Measurements from ENCODE around the gene SAYSD1. TPM values are rescaled to one million over a fixed set of nuclear protein-coding genes. Genes with fewer than 3 reads are reported as not detected.

Gene SAYSD1
- total RNA-seq, 1 experiment from 2014 or later, result 12.2 TPM

- Histone ChIP-seq H3K36me3 (ENCODE audit: low read depth, low read length) (no peaks in the 10 kb centered on the region), H3K9ac (ENCODE audit: low read length) (no peak overlapping the region), H3K4me1 (ENCODE audit: insufficient read depth, low read length) (no peaks in the 10 kb centered on the region), H4K20me1 (ENCODE audit: low read length) (no peaks in the 10 kb centered on the region), H2AFZ (ENCODE audit: low read length) (no peak overlapping the region), H3K4me2 (ENCODE audit: low read length) (no peak overlapping the region), H3K4me3 (ENCODE audit: low read length) (no peak overlapping the region), H3K9me3 (ENCODE audit: low read length) (no peaks in the 10 kb centered on the region), H3K79me2 (ENCODE audit: low read length) (no peaks in the 10 kb centered on the region), H3K27ac (ENCODE audit: low read length) (no peak overlapping the region), H3K27me3 (ENCODE audit: low read length) (peaks cover 32% of the 10 kb centered on the region), H3K9me2 (replicated peaks; ENCODE audit: low read length) (no peaks in the 10 kb centered on the region), H3F3A (ENCODE audit: low read length, unreplicated experiment) (no peaks in the 10 kb centered on the region)
- intact Hi-C loops (cut with micrococcal nuclease), result no loop called here
- no peak for ATAC-seq
- ChIA-PET POLR2A (ENCODE audit: unreplicated experiment) (no interaction called here), CTCF (no interaction called here)
- no peak for DNase-seq
- BruUV-seq (replicated peaks), result no TSS peak
- no peak for TF ChIP-seq EZH2 (IDR thresholded peaks at IDR 0.05; ENCODE audit: low read length, unreplicated experiment)
- no peak for TF ChIP-seq CTCF (conservative IDR thresholded peaks at IDR 0.05; ENCODE audit: low read depth, low read length)
- TF ChIP-seq EZH2phosphoT487 (IDR thresholded peaks at IDR 0.05; ENCODE audit: borderline replicate concordance, low read length), result no peak
Observed at GRCh38 chr6:39077882-39078594, 36.9 kb downstream of the SAYSD1 start.

- no peak for DNase-seq
- Histone ChIP-seq H3K27me3 (ENCODE audit: low read length) (peaks cover 44% of the 10 kb centered on the region), H3K79me2 (ENCODE audit: low read length) (no peaks in the 10 kb centered on the region), H3K4me1 (ENCODE audit: insufficient read depth, low read length) (no peaks in the 10 kb centered on the region), H3K9me2 (replicated peaks; ENCODE audit: low read length) (no peaks in the 10 kb centered on the region), H3K4me2 (ENCODE audit: low read length) (no peak overlapping the region), H3K4me3 (ENCODE audit: low read length) (no peak overlapping the region), H3K9ac (ENCODE audit: low read length) (no peak overlapping the region), H3K27ac (ENCODE audit: low read length) (no peak overlapping the region), H4K20me1 (ENCODE audit: low read length) (no peaks in the 10 kb centered on the region), H2AFZ (ENCODE audit: low read length) (no peak overlapping the region), H3F3A (ENCODE audit: low read length, unreplicated experiment) (no peaks in the 10 kb centered on the region), H3K36me3 (ENCODE audit: low read depth, low read length) (no peaks in the 10 kb centered on the region), H3K9me3 (ENCODE audit: low read length) (no peaks in the 10 kb centered on the region)
- ChIA-PET CTCF (no interaction called here), POLR2A (ENCODE audit: unreplicated experiment) (no interaction called here)
- intact Hi-C loops (cut with micrococcal nuclease), result no loop called here
- no TSS peak for BruUV-seq (replicated peaks)
- no peak for ATAC-seq
- TF ChIP-seq CTCF (conservative IDR thresholded peaks at IDR 0.05; ENCODE audit: low read depth, low read length) (no peak), EZH2phosphoT487 (IDR thresholded peaks at IDR 0.05; ENCODE audit: borderline replicate concordance, low read length) (no peak), EZH2 (IDR thresholded peaks at IDR 0.05; ENCODE audit: low read length, unreplicated experiment) (no peak)
Observed at GRCh38 chr6:39076623-39077535, 38.1 kb downstream of the SAYSD1 start.
